Measurements from ENCODE around the gene TPM3. TPM values are rescaled to one million over a fixed set of nuclear protein-coding genes. Genes with fewer than 3 reads are reported as not detected.
A peak's percentile ranks its signal among the peaks of the same experiment; 100 is the strongest.
"Not testable (repeated sequence)": the region's sequence is repeated elsewhere in the genome, so short reads cannot be mapped to it uniquely, and the experiment has no call there.

Gene TPM3
- polyA plus RNA-seq (2013, experiment 1 of 2; ENCODE audit: insufficient read length) = 338 TPM
- 320 TPM for polyA plus RNA-seq (2013, experiment 2 of 2; ENCODE audit: insufficient read length)

DNA sequence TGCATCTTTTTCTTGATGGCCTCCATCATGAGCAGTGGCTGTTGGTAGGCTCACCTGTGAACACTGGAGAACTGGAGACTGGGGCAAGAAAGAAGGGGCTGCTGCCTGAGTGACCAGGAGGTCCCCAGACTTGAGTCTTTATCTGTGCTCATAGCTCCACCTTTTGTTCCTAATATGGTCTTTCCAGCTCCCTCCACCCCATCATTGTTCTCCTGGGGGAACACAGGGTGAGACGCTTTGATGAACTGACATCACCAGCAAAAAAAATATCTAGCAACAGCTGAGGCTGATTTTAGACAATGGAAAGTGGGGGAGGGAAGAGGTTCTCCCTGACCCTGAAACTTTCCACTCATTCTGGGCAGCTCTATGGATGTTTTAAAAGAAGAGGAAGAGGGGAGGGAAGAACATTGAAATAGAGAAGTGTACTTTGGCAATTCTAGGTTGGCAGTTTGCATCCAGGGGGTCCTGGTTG, at the start of gene TPM3:
Gene TPM3 (minus strand): TSS at position 111 of the 472 bp plus-strand sequence. CDS start 82 bp downstream, at position 29.
- DNase-seq = no peak

GRCh38 chr1:154240294-154240833, 48.5 kb upstream of the TPM3 start:
- DNase-seq = no peak

DNA sequence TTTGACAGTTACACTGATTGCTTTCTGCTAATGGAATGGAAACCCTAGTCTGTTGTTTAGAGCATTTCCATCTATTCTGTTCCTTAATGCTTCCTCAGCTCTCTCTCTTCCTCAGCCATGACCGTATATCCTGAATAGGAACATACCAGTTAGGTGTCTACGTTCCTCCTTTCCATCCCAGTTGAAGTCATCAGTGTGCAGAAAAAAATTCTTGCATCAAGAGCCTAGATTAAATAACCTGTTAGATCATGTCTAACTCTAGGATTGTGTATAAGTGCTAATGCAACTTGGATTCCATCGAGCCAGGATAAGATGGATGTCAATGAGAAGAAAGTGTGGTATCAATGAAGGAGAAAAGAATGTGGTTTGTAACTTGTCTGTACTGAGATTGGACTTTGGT, 47.6 kb upstream of the TPM3 start:
- DNase-seq = no peak

- no peak for DNase-seq
Measured at GRCh38 chr1:154237880-154238506, 46.1 kb upstream of the TPM3 start.

- DNase-seq = no peak
Measured at GRCh38 chr1:154237435-154237834, 45.5 kb upstream of the TPM3 start.

- no peak for DNase-seq
Measured at GRCh38 chr1:154236855-154237254, 45.0 kb upstream of the TPM3 start.

- DNase-seq = not testable (repeated sequence)
Measured at GRCh38 chr1:154233127-154233526, 41.2 kb upstream of the TPM3 start.

DNA sequence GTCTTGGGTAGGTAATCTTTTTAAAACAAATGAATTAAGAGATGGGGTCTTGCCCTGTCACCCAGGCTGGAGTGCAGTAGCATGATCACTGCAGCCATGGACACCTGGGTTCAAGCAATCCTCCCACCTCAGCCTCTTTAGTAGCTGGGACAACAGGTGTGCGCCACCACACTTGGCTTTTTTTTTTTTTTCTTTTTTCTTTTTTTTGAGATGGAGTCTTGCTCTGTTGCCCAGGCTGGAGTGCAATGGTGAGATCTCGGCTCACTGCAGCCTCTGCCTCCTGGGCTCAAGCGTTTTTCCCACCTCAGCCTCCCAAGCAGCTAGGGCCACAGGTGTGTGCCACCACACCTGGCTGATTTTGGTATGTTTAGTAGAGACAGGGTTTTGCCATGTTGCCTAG, 39.2 kb upstream of the TPM3 start:
- DNase-seq = not testable (repeated sequence)

DNA sequence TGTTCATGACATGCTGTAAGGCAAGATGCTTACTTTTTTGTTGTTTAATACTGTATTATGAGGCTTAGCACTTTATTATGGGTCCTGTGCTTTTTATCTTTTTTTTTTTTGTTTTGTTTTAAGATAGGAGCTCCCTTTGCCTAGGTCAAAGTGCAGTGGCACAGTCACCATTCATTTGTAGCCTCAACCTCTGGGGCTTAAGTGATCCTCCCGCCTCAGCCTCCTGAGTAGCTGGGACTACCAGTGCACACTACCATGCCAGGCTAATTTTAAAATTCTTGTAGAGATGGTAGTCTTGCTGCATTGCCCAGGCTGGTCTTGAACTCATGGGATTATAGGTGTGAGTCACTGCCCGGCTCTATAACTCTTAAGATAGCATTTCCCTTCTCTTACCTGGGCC, 33.5 kb upstream of the TPM3 start:
- no peak for DNase-seq

DNA sequence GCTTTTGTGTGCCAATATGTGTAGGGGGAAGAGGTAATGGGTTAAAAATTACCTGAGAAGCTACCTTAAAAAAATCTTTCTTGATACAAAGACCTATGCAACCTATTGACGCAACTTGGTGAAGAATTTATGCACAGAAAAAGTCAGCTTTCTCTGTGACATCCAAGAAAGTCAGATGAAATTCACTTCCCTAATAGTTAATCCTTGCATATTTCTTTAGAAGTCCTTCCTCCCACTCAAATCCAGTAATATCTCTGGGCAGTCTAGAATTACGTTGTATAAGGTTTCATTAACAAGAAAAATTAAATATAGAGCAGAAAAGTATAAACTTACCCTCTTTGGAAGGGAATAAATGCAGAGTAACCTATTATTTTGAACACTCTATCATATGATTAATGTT, 31.7 kb upstream of the TPM3 start:
- DNase-seq = no peak

DNA sequence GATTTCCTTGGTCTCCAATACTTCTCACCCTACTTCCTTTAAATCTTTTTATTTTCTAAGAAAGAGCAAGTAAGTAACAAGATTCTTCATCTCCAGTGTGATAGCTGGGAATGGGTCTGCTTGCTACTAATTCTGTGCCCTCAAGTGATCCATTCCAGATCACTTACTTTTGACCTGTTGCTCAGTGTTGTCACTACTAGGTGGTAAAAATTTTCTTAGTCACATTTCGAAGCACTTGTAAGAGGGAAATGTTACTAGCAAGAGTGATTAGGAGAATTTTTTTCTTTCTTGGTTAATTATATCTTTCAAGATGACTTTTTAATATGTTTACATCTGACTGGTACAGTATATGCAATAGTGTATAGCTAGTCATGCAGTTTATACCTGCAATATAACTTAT, 31.0 kb upstream of the TPM3 start:
- DNase-seq = no peak

- DNase-seq = no peak
Measured at GRCh38 chr1:154222518-154222917, 30.6 kb upstream of the TPM3 start.

DNA sequence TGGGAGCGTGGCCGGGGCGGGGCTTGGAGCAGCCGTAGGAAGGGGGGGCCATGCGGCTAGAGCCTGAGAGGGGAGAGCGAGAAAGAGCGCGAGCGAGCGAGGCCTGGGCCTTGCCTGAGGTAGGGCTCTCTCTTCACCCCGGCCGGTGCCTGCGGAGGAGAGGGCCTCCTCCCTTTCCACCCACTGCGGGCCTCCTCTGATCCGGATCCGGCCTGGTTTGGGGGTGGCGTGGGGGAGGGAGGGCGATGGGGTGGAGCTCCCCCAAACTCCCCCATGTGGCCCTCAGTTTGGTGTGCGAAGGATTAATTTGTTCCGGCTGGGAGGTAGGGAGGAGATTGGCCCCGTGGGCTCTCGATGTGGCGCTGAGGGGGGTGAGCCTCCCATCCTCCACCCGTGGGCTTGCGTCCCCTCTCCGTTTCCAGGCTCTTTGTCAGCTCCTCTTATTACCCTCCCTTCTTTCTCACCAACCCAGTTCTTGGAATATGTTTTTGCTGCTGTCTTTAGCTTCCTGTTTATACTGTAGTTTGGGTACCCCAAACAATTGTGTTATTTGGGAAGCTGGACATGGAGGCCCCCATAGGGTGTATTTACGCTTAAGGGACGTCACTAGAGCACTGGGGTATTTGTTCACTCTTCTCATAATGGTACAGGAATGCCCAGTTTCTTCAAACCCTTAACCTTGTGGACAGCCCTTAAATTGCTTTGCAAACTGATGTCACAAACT, 29.5 kb upstream of the TPM3 start:
- DNase-seq = peak; percentile 53

DNA sequence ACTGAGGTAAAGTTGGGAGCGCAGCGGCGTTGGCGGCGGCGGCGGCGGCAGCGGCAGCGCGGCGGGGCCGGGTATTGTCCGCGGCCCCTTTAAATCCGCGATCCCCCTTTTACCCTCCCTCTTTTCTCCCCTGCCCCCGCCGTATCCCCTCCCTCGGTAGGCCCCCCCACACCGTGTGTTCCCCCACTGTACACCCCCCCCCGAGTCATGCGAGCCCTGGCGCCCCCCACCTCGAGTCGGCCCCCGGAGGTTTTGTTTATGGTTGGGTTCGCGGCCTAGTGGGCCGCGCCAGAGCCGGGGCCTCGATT, 29.0 kb upstream of the TPM3 start:
- DNase-seq = no peak

- DNase-seq = peak; percentile 100
Measured at GRCh38 chr1:154220071-154220969, 28.4 kb upstream of the TPM3 start, which contains the start of gene UBAP2L. Gene UBAP2L (plus strand): TSS chr1:154220955. CDS start chr1:154225124, 4,169 bp downstream.

DNA sequence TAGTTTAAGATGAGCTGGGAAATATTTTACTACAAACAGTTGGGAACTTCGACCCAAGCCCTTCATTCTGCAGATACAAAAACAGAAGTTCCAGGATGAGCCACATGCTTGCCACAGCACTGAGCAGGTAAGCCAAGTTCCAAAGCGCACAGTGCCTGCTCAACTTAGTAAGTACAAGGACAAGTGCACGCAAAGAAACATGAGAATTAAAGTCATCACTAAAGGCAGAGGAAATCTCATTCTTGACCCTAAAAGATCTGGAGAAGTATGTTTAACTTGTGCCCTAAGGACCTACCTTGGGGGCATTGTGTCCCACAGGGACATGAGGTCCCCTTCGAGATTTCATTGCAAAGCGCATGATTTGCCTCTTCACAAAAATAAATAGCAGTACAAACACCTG, 27.6 kb upstream of the TPM3 start:
- no peak for DNase-seq

DNA sequence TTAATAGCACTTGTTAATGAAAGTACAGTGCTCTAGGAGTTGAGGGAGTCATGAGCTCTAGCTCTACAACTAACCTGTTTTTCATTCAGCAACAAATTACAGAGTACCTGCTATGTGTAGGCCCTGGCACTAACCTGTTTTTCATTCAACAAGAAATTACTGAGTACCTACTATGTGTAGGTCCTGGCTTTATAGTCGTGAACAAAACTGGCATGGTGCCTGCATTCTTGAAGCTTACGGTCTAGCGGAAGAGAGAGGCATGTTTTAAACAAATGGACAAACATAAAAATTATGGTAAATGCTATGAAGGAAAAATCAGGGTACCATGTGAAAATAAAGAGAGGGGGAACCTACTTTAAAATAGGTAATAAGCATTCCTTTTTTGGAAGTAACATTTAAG, 26.6 kb upstream of the TPM3 start:
- DNase-seq = no peak

DNA sequence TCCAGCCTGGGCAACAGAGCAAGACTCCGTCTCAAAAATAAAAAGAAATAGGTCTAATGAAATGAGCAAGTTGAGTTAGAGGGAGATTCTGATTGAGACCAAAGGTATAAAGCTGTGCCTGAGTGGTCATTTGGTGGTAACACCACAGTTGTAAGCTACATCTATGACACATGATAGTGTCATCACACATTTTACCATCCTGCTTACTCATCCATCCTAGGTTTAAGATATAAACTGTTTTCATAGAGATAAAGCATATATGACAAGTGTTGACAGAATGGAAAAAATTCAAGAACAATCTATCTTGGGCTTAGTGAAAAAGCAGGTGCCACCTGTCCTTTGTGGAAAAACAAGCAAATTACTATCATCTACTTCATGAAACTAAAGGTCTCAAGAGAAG, 21.4 kb upstream of the TPM3 start:
- DNase-seq = no peak

DNA sequence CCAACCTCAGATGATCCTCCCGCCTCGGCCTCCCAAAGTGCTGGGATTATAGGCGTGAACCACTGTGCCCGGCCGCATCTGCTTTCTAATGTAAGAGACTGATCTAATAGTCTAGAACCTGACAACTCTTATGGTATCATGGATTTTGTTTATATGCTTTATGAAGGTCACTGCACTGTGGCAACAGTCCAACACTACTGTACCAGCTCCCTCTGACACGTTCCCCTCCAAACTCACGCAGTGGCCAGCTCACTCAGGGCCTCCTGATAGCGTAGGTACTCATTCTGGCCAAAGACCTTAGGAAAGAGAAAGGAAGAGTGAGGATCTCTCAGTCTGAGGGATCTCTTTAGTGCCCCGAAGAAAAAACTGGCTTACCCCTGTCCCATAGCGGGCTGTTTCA, 20.2 kb upstream of the TPM3 start:
- no peak for DNase-seq

- no peak for DNase-seq
Measured at GRCh38 chr1:154208677-154209388, 16.9 kb upstream of the TPM3 start.

DNA sequence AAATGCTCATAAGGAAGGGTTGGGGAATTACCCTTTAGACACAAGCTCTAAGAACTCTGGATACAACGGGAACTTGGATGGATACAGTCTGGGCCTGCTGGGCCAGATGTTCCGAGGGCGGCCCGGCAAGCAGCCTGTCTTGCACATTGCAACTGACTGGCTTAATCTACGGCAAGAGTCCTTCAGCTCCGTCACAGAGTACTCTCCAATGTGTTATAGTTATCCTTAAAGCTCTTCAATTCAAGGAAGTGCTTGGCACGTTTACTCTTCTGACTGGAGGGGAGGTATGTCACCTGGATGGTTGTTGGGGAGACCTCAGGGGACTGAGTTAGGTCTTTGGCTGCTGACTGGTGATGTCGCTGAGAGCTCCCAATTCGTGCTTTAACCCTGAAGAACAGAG, 15.4 kb upstream of the TPM3 start:
- no peak for DNase-seq

DNA sequence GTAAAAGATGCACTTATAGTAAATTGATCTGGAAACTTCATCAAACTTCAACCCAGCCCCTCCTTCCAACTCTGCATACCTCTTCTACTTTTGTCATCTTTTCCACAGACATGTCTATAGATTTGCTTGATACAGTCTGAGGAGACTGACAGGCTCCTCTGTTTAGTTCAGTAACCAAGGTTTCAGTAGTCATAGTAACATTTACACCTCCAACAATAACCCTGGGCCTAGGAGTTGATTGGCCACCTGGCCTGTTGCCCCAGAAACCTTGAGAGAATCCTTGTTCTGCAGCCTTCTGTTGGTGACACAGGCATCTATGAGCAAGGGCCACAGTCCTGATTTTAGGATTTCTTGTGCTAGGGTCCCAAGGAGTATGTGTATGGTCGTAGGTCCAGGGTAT, 14.3 kb upstream of the TPM3 start, which contains the start of gene CFAP141:
Gene CFAP141 (minus strand): TSS at position 138 of the 400 bp plus-strand sequence. CDS start 26 bp downstream, at position 112.
- no peak for DNase-seq

Data from fibroblast of skin of abdomen (primary cell).